Measurements from ENCODE around the gene C2CD4D. TPM values are rescaled to one million over a fixed set of nuclear protein-coding genes. Genes with fewer than 3 reads are reported as not detected.

Gene C2CD4D
- polyA plus RNA-seq, 2 of the 4 experiments (the other 2 are of a cell fraction), result not detected

DNA sequence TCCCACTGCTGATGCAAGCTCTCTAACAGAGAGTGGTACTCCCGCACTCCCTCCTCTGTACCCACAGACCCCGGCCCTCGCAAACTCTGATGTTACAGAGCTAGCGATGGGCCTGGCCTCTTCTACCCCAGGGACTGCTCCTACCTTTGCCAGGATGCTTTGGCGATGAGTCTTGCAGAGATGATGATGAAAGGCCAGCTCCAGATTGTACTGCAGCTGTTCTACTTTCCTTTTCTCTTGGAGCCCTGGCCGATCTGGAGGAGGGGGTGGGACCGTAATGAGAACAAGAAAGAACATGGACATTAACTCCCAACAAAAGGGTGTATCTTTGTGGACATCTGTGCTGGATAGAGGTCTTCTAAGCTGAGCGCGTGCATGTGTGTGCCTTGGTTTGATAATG lies 28.4 kb downstream of the C2CD4D start:
- CTCF ChIA-PET, result interaction anchor here (0.6 to 1.2 kb wide), 4 partner anchors 24 to 563 kb away, joined by 3 to 4 read pairs (median 3); partner anchors contain the start of gene MRPL9
- no peak overlapping the region for H3K4me3 ChIP-seq
- POLR2A ChIA-PET, result no interaction called here
- ATAC-seq (no peak), DNase-seq (ENCODE audit: low read depth in 1 of 2, low spot score in 1 of 2) (no peak), FAIRE-seq (no peak)
- no peak overlapping the region for H3K4me2 ChIP-seq
- 92% methylated on average over 9 of the region's 9 CpGs for WGBS (ENCODE audit: missing lambda C conversion rate)
- H3K9me3 ChIP-seq, result no peaks in the 10 kb centered on the region
- no peaks in the 10 kb centered on the region for H3K4me1 ChIP-seq
- TF ChIP-seq KDM5A (IDR thresholded peaks at IDR 0.05) (no peak), FOSL2 (IDR thresholded peaks at IDR 0.05) (no peak), FOSL2 (CRISPR knock-in tag; IDR thresholded peaks at IDR 0.05) (no peak), CHD4 (IDR thresholded peaks at IDR 0.05; ENCODE audit: borderline replicate concordance) (no peak), ZFP36 (IDR thresholded peaks at IDR 0.05; ENCODE audit: borderline replicate concordance, partially characterized antibody) (no peak), RARB (CRISPR knock-in tag; IDR thresholded peaks at IDR 0.05) (no peak), ATOH8 (CRISPR knock-in tag; IDR thresholded peaks at IDR 0.05; ENCODE audit: low read depth) (no peak), MAFK (IDR thresholded peaks at IDR 0.05; ENCODE audit: partially characterized antibody) (no peak), HOXA7 (CRISPR knock-in tag; IDR thresholded peaks at IDR 0.05) (no peak), CEBPB (IDR thresholded peaks at IDR 0.05) (no peak), HOXB5 (CRISPR knock-in tag; IDR thresholded peaks at IDR 0.05) (no peak), GATA3 (IDR thresholded peaks at IDR 0.05; ENCODE audit: borderline replicate concordance) (no peak), CHD2 (IDR thresholded peaks at IDR 0.05; ENCODE audit: low read length, partially characterized antibody) (no peak), MYC (IDR thresholded peaks at IDR 0.05; ENCODE audit: borderline replicate concordance, low read length) (no peak), BCL3 (IDR thresholded peaks at IDR 0.05) (no peak)
- TF ChIP-seq, protein P1, sequence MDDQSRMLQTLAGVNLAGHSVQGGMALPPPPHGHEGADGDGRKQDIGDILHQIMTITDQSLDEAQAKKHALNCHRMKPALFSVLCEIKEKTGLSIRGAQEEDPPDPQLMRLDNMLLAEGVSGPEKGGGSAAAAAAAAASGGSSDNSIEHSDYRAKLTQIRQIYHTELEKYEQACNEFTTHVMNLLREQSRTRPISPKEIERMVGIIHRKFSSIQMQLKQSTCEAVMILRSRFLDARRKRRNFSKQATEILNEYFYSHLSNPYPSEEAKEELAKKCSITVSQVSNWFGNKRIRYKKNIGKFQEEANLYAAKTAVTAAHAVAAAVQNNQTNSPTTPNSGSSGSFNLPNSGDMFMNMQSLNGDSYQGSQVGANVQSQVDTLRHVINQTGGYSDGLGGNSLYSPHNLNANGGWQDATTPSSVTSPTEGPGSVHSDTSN (IDR thresholded peaks at IDR 0.05), result no peak
- no peak overlapping the region for H3K27ac ChIP-seq

- H3K4me2 ChIP-seq, result no peak overlapping the region
- no peak for DNase-seq (ENCODE audit: low read depth in 1 of 2, low spot score in 1 of 2)
- CTCF ChIA-PET, result interaction anchor here (1.2 kb wide), 1 partner anchor 366 kb away, joined by 3 read pairs; no protein-coding TSS in a partner anchor
- no peaks in the 10 kb centered on the region for H3K4me1 ChIP-seq
- H3K27ac ChIP-seq, result no peak overlapping the region
- FAIRE-seq, result no peak
- no peak overlapping the region for H3K4me3 ChIP-seq
- ATAC-seq, result no peak
- 97% methylated on average over 1 of the region's 1 CpG for WGBS (ENCODE audit: missing lambda C conversion rate)
- POLR2A ChIA-PET, result no interaction called here
- no peaks in the 10 kb centered on the region for H3K9me3 ChIP-seq
- TF ChIP-seq HOXA7 (CRISPR knock-in tag; IDR thresholded peaks at IDR 0.05), result no peak
- TF ChIP-seq ATOH8 (CRISPR knock-in tag; IDR thresholded peaks at IDR 0.05; ENCODE audit: low read depth), result no peak
Measured at GRCh38 chr1:151809985-151810556, 29.5 kb downstream of the C2CD4D start.

DNA sequence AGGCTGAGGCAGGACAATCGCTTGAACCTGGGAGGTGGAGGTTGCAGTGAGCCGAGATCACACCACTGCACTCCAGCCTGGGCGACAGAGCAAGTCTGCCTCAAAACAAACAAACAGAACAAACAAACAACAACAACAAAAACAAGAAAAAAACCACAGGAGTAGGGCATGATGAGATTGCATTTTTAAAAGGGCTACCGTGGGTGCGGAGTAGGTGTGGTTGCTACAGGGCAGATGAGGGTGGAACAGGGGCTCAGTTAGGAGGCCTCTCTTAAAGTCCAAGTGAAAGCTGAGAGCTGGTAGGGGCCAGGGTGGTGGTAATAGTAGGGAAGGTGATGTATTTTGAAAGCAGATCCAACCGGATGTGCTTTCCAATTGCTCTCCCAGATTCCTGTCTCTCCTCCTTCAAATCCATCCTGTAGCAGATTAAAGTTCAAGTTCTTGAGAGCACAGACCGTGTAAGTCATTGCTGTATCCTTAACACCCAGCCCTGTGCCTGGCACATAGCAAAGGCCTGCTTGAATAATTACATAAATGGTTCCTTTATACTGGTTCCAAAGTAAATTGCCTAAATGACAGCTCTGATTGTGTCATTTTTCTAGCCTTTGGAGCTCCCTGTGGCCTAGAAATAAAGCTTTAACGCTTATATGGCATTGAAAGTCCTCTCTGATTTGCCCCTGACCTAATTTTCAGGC lies 30.2 kb downstream of the C2CD4D start:
- WGBS (ENCODE audit: missing lambda C conversion rate), result 58% methylated on average over 8 of the region's 8 CpGs

More for the DNA sequence above, 30.2 kb downstream of the C2CD4D start:
- ATAC-seq (no peak), DNase-seq (ENCODE audit: low read depth in 1 of 2, low spot score in 1 of 2) (no peak), FAIRE-seq (no peak)
- Histone ChIP-seq H3K4me2 (no peak overlapping the region), H3K4me3 (no peak overlapping the region), H3K27ac (no peak overlapping the region), H3K9me3 (no peaks in the 10 kb centered on the region), H3K4me1 (no peaks in the 10 kb centered on the region)
- ChIA-PET CTCF (interaction anchor here (1.2 kb wide), 1 partner anchor 365 kb away, joined by 3 read pairs; no protein-coding TSS in a partner anchor), POLR2A (no interaction called here)
- TF ChIP-seq FOSL2 (IDR thresholded peaks at IDR 0.05) (no peak), FOSL2 (CRISPR knock-in tag; IDR thresholded peaks at IDR 0.05) (no peak), NPAS2 (CRISPR knock-in tag; IDR thresholded peaks at IDR 0.05; ENCODE audit: borderline replicate concordance) (no peak), EP300 (IDR thresholded peaks at IDR 0.05) (no peak), RNF2 (IDR thresholded peaks at IDR 0.05; ENCODE audit: borderline replicate concordance, low read depth) (no peak), ELK1 (IDR thresholded peaks at IDR 0.05; ENCODE audit: low read depth, low read length) (no peak), ZFP36 (IDR thresholded peaks at IDR 0.05; ENCODE audit: borderline replicate concordance, partially characterized antibody) (no peak), JUNB (IDR thresholded peaks at IDR 0.05) (no peak), ZSCAN20 (CRISPR knock-in tag; IDR thresholded peaks at IDR 0.05) (no peak), POLR2AphosphoS2 (conservative IDR thresholded peaks at IDR 0.05; ENCODE audit: low read length) (no peak), HOXB5 (CRISPR knock-in tag; IDR thresholded peaks at IDR 0.05) (no peak), RFX5 (IDR thresholded peaks at IDR 0.05) (no peak), MAFK (IDR thresholded peaks at IDR 0.05; ENCODE audit: partially characterized antibody) (no peak), CBX8 (IDR thresholded peaks at IDR 0.05) (no peak), CBX2 (IDR thresholded peaks at IDR 0.05; ENCODE audit: borderline replicate concordance, low read depth) (no peak), HDAC2 (IDR thresholded peaks at IDR 0.05) (no peak), HOXB13 (CRISPR knock-in tag; IDR thresholded peaks at IDR 0.05; ENCODE audit: low read depth) (no peak)
